Measurements from ENCODE around the gene ABHD16A. TPM values are rescaled to one million over a fixed set of nuclear protein-coding genes. Genes with fewer than 3 reads are reported as not detected.

ABHD16A gene
- total RNA-seq, 1 donor from 2014 or later, result 45.7 TPM

DNA sequence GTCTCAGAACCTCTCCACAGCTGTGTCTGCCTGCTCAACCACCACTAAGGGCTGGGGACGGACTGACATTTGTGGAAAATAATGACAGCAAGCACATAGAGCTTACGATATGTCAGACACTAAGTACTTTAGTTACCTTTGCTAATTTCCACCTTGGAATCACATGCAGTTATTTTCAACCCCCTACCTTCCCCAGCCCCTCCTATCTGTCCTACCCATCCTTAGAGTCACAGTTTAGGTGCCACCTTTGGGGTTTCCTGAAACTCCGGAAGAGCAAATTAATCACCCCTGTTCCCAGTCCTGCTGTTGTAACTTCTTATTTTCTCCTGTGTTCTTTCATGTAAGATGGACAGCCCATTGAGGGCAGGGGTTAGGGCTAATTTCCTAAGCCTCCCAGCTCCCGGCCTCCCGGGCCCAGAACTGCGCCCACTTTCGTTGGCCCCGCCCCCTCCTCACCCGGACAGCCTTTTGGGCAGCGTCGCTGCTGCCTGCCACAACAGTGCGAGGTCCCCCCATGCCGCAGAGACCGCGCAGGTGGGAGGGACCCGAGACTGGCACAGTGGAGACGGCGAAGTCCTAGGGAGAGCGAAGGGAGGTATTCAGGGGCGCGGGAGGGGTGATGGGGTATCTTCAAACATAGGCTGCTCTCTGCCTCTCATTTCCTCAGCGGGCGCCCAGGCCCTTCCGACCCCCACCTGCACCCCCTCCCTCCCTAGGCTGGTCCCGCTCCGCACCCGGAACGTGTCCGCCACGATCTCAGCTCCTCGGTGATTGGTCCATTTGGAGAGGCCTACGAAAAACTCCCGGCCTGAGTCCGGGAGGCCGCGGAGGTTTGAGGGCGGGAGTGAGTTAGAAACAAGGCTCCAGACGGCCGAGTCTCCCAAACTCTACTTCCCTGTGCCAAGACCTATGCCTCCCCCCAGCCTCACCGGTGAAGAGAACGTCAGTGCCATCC lies 24.9 kb upstream of the ABHD16A start:
- H3K27me3 Mint-ChIP-seq (ENCODE audit: insufficient read depth), result no peaks in the 10 kb centered on the region
- H3K4me1 Mint-ChIP-seq (ENCODE audit: low read depth), result peaks cover 40% of the 10 kb centered on the region
- H3K9me3 Mint-ChIP-seq, result no peaks in the 10 kb centered on the region
- DNase-seq (ENCODE audit: low spot score), result no peak
- H3K27ac Mint-ChIP-seq, result peak overlapping the region; percentile 73
- H3K4me3 Mint-ChIP-seq, result peak overlapping the region; percentile 64
- intact Hi-C loops (cut with micrococcal nuclease), result loop anchor here (2.0 kb wide), 1 partner anchor 169 kb away; the partner anchor contains the start of gene EHMT2
- H3K36me3 Mint-ChIP-seq (ENCODE audit: low read depth), result peaks cover 14% of the 10 kb centered on the region

DNA sequence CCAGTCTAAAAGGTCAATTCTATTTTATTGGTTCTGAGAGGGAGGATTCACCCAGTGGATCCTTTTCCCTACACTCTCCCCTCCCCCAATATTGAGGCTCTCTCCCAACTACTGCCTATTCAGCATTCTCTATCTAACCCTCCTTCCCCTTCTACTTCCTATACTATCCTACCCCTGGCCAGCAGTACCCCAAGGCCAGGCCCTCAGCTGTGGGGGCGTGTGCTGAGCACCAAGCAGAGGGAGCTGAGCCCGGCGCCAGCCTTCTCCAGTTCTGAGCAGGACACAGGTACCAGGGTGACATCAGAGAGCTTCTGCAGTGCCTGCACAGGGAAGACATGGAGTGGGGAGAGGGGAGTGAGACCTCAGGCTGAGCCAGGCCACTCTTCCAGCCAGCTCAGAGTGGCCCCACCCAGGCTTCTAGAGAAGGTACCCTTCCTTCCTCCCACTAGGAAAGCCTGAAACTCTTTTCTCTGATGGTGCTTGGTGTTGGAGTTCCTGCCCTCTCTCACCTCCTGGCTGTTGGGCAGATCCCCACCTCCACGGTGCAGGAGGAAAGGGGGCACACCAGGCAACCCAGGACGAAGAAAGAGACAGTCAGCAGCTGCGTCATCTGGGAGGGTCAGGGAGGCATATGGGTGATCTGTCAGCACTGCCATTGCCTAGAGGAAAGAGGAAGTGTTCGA lies 24.1 kb upstream of the ABHD16A start:
- Mint-ChIP-seq H3K36me3 (ENCODE audit: low read depth) (peaks cover 14% of the 10 kb centered on the region), H3K27me3 (ENCODE audit: insufficient read depth) (no peaks in the 10 kb centered on the region), H3K4me3 (peak overlapping the region; percentile 64), H3K9me3 (no peaks in the 10 kb centered on the region), H3K27ac (peak overlapping the region; percentile 73), H3K4me1 (ENCODE audit: low read depth) (peaks cover 40% of the 10 kb centered on the region)
- no peak for DNase-seq (ENCODE audit: low spot score)
- intact Hi-C loops (cut with micrococcal nuclease), result no loop called here

DNA sequence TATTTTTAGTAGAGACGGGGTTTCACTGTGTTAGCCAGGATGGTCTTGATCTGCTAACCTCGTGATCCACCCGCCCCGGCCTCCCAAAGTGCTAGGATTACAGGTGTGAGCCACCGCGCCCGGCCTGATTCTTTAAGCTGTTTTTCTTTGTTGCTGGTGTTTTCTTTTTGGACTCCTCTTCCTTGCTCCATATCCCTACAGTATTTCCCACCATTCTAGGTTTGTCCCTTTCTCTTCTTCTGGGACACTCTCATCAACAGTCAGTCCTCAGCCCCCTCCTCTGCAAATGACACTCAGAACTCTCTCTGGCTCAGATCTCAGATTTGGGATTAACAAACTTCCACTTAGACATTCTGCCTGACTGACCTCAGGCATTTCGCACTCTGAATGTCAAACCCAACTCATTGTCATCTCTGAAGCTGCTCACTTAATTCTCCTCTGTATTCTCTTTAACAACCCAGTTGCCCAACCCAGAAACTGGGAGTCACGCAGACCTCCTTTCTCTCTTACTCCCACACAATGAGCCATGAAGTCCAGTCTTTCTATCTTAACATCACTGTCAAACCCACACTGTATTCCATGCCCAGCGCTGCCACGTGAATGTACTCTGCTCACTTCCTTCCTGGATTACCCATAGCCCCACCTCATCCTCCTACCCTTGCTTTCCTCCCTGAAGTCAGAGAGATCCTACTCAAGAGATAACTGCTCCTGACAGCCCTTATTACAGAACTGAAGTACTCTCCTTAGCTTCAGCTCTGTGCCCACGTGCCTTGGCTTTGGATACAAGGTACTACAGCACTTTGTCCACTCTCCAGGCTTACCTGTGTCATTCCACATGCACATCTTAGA lies 22.6 kb upstream of the ABHD16A start:
- H3K27ac Mint-ChIP-seq, result peak overlapping the region; percentile 2
- H3K4me1 Mint-ChIP-seq (ENCODE audit: low read depth), result peaks cover 40% of the 10 kb centered on the region
- intact Hi-C loops (cut with micrococcal nuclease), result no loop called here
- no peaks in the 10 kb centered on the region for H3K27me3 Mint-ChIP-seq (ENCODE audit: insufficient read depth)
- no peak overlapping the region for H3K4me3 Mint-ChIP-seq
- no peak for DNase-seq (ENCODE audit: low spot score)
- no peaks in the 10 kb centered on the region for H3K9me3 Mint-ChIP-seq
- peaks cover 6% of the 10 kb centered on the region for H3K36me3 Mint-ChIP-seq (ENCODE audit: low read depth)

DNA sequence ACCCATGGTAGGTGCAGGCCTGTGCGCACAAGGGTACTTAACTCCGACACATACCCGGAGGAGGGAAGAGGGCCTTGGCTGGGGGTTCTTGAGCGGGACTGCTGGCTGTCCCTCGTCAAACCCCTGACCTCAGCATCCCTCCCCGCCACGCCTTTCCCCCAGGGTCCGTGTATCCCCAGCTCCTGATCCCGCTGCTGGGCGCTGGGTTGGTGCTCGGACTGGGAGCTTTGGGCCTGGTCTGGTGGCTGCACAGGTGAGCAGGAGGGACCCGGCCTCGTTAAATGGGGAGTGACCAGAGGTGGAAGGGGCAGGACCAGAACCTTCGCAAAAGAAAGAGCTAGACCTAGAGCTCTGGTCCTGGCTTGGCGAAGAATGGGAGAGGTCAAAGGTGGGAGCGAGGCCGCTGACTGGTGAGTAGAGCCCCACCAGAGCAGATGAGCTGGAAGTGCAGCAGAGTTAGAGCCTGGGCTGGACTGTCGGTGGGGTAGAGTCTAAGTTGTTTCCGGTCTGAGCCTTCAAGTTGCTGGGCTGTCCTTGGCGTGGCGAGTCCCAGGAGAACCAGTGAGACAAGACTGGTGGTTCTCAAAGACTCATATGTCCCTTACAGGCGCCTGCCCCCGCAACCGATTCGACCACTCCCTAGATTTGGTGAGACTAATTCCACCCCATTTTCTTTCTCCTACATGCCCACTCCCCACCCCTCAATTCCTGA lies 21.0 kb upstream of the ABHD16A start:
- intact Hi-C loops (cut with micrococcal nuclease), result no loop called here
- H3K4me1 Mint-ChIP-seq (ENCODE audit: low read depth), result peaks cover 27% of the 10 kb centered on the region
- no peak overlapping the region for H3K4me3 Mint-ChIP-seq
- H3K27ac Mint-ChIP-seq, result no peak overlapping the region
- no peak for DNase-seq (ENCODE audit: low spot score)
- H3K36me3 Mint-ChIP-seq (ENCODE audit: low read depth), result no peaks in the 10 kb centered on the region
- H3K27me3 Mint-ChIP-seq (ENCODE audit: insufficient read depth), result no peaks in the 10 kb centered on the region
- no peaks in the 10 kb centered on the region for H3K9me3 Mint-ChIP-seq

DNA sequence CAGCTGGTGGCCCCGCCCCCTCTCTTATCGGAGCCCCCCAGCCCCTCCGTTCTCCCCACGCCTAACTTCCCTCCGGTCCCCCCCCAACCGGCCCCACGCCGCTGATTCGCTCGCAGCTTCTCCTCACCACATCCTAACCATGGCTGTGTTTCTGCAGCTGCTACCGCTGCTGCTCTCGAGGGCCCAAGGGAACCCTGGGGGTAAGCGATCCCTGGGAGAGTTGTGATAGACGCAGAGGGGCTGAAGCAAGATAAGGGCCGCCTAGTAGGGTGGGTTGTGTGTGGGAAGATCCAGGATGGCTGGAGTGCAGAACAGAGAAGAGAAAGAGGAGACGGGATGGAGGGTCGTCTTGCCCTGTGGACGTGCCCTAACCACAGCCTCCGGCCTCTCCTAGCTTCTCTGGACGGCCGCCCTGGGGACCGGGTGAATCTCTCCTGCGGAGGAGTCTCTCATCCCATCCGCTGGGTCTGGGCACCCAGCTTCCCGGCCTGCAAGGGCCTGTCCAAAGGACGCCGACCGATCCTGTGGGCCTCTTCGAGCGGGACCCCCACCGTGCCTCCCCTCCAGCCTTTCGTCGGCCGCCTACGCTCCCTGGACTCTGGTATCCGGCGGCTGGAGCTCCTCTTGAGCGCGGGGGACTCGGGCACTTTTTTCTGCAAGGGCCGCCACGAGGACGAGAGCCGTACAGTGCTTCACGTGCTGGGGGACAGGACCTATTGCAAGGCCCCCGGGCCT lies 20.3 kb upstream of the ABHD16A start, which contains the start of gene MPIG6B:
MPIG6B (plus strand) TSS at position 129 of the 735 bp plus-strand sequence; CDS start at position 140, 11 bp downstream.
- Mint-ChIP-seq H3K27me3 (ENCODE audit: insufficient read depth) (no peaks in the 10 kb centered on the region), H3K9me3 (no peaks in the 10 kb centered on the region), H3K4me1 (ENCODE audit: low read depth) (peaks cover 25% of the 10 kb centered on the region), H3K36me3 (ENCODE audit: low read depth) (no peaks in the 10 kb centered on the region), H3K27ac (no peak within 1 kb of the TSS), H3K4me3 (no peak within 1 kb of the TSS)
- no peak for DNase-seq (ENCODE audit: low spot score)
- intact Hi-C loops (cut with micrococcal nuclease), result no loop called here

DNA sequence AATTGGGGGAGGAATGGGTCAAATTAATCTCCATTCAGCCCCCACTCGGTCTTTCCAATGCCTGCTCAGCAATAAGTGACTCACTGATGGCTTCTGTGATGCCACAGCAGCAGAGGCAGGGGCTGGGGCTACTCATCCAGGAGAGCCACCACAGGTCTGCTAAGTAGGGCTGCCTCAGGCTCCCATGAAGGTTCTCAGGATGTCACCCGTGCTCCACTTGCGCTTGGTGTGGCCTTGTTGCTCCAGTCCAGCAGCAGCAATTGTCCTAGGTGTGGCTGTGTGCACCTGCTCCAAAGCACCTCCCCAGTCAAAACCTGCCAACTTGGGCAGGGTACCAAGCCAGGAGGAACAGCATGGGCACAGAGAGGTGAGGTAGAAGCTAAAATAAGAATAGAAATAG lies 19.0 kb upstream of the ABHD16A start:
- Mint-ChIP-seq H3K9me3 (no peaks in the 10 kb centered on the region), H3K27me3 (ENCODE audit: insufficient read depth) (no peaks in the 10 kb centered on the region), H3K4me3 (no peak overlapping the region), H3K4me1 (ENCODE audit: low read depth) (peaks cover 18% of the 10 kb centered on the region), H3K36me3 (ENCODE audit: low read depth) (no peaks in the 10 kb centered on the region), H3K27ac (no peak overlapping the region)
- intact Hi-C loops (cut with micrococcal nuclease), result no loop called here
- DNase-seq (ENCODE audit: low spot score), result no peak

DNA sequence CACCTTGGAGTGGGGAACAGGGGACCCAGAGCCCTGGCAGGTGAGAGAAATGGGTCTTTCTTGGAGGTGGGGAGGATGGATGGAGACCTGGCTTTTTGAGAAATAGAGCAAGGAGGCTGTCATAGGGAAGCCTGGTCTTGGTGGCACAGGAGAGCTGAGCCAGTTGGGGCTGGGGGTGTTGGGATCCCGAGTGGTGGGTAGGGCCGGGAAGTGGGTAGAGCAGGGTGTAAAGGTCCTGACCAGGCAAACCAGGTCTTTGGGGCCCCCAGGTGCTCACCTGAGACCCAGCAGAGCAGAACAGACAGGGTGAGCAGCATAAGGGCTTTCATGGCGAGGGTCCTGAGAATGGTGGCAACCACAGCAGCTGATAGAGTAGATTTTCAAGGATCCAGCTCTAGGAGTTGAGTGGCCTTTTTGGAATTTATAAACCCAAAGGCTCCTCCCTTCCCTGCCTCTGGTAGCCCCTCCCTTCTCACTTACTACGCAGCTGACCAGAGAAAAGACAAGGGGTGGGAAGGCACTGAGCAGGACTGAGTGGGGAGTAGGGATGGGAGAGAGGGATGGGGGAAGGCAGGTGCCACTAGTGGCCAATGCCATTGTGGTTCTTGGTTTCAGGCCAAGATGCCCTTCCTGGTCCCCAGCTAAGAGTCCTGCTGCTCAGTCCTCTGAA lies 18.4 kb upstream of the ABHD16A start, which contains the start of gene LY6G6C:
LY6G6C (minus strand) TSS at position 396 of the 670 bp plus-strand sequence; CDS start at position 329, 67 bp downstream.
- Mint-ChIP-seq H3K4me3 (no peak within 1 kb of the TSS), H3K27me3 (ENCODE audit: insufficient read depth) (no peaks in the 10 kb centered on the region), H3K9me3 (no peaks in the 10 kb centered on the region), H3K36me3 (ENCODE audit: low read depth) (no peaks in the 10 kb centered on the region), H3K4me1 (ENCODE audit: low read depth) (peaks cover 11% of the 10 kb centered on the region), H3K27ac (no peak within 1 kb of the TSS)
- no peak for DNase-seq (ENCODE audit: low spot score)
- intact Hi-C loops (cut with micrococcal nuclease), result no loop called here

DNA sequence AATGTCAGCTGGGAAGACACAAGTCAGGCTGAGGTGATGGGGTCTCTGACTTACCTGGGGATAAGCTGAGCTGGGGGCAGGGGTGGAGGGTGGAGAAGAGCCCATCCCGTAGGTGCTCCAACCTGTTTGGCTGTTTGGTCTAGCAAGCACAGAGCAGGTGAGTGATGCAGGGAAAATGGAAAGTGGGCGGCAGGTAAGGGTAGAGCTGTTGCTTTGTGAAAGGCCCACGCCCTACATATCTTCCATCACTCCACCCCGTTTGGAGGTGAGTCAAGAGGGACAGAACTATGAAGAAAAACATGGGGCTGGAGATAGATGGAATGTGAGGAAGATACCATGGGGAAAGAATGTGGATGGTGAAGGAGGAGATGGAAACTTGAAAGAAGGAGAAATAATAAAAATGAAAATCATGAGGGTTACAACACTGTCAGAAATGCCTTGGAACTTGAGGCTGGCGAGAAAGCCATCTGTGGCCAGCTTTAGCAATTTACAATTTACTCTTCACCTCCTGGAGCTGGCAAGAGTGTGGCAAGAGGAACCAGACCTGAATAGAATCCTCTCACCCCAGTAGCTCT lies 17.2 kb upstream of the ABHD16A start:
- H3K27me3 Mint-ChIP-seq (ENCODE audit: insufficient read depth), result no peaks in the 10 kb centered on the region
- H3K4me1 Mint-ChIP-seq (ENCODE audit: low read depth), result no peaks in the 10 kb centered on the region
- DNase-seq (ENCODE audit: low spot score), result no peak
- no peak overlapping the region for H3K4me3 Mint-ChIP-seq
- no peak overlapping the region for H3K27ac Mint-ChIP-seq
- no peaks in the 10 kb centered on the region for H3K9me3 Mint-ChIP-seq
- intact Hi-C loops (cut with micrococcal nuclease), result no loop called here
- H3K36me3 Mint-ChIP-seq (ENCODE audit: low read depth), result no peaks in the 10 kb centered on the region

DNA sequence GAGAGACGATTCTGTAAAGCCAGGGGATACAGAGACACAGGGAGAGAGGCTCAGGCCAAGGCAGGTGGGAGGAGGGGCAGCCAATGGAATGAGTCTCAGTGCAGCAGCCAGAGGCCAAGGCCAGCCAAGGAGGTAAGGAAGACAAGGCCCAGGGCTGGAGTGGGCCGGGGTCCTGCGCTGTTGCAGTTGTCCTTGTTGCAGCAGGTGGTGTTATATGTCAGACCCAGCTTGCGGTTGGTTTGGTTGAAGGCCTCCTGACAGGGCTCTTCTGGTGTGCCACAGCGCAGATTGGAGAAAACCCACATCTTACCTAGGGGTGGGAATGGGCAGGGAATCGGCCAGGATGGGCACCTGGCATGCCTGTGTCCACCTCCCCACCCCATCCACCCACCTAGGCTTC lies 15.9 kb upstream of the ABHD16A start:
- H3K9me3 Mint-ChIP-seq, result no peaks in the 10 kb centered on the region
- intact Hi-C loops (cut with micrococcal nuclease), result no loop called here
- no peak overlapping the region for H3K27ac Mint-ChIP-seq
- no peak overlapping the region for H3K4me3 Mint-ChIP-seq
- no peaks in the 10 kb centered on the region for H3K36me3 Mint-ChIP-seq (ENCODE audit: low read depth)
- no peak for DNase-seq (ENCODE audit: low spot score)
- H3K4me1 Mint-ChIP-seq (ENCODE audit: low read depth), result peaks cover 3% of the 10 kb centered on the region
- H3K27me3 Mint-ChIP-seq (ENCODE audit: insufficient read depth), result peaks cover 5% of the 10 kb centered on the region

DNA sequence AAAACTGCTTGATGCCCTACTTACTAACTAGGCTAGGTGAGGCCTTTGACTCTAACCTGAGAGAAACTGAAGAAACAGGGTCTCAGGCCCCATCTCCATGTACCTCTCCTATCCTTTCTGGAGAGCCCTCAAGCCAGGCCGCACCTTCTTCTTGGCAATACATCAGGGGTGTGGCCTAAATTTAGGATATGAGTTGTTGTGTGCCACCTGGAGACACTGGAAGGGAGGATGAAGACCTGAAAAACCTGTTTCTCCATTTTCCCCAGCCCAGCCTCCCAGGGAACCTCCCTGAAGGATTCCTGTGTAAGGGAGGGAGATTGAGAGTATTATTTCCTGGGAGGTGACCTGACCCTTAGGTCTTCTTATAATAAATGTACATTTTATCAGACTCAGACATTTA lies 15.1 kb upstream of the ABHD16A start:
- peaks cover 6% of the 10 kb centered on the region for H3K27me3 Mint-ChIP-seq (ENCODE audit: insufficient read depth)
- intact Hi-C loops (cut with micrococcal nuclease), result no loop called here
- DNase-seq (ENCODE audit: low spot score), result no peak
- H3K36me3 Mint-ChIP-seq (ENCODE audit: low read depth), result no peaks in the 10 kb centered on the region
- no peak overlapping the region for H3K4me3 Mint-ChIP-seq
- no peaks in the 10 kb centered on the region for H3K9me3 Mint-ChIP-seq
- no peak overlapping the region for H3K27ac Mint-ChIP-seq
- H3K4me1 Mint-ChIP-seq (ENCODE audit: low read depth), result peaks cover 5% of the 10 kb centered on the region
